Endothelial cell of umbilical vein (primary cell): Measurements from ENCODE around the gene SPOP. TPM values are rescaled to one million over a fixed set of nuclear protein-coding genes. Genes with fewer than 3 reads are reported as not detected.

Experiments used
- BruUV-seq: library from RNA; stranded (reverse); fragments of 400-500 nt; replicated peaks from 2 replicates; lab custom pipeline; 2021; lab: Mats Ljungman, UMichigan
- CTCF ChIA-PET: fragments of 300-600, 350-600 bp; sonication (Branson Sonifier 250); formaldehyde crosslinking; loops from one replicate; lab custom pipeline; 2021; ENCODE audit warnings: antibody characterized with exemption, inconsistent platforms; lab: Charles Lee
- POLR2A ChIA-PET: fragments of 300-600, 350-600 bp; sonication (Branson Sonifier 250); formaldehyde crosslinking; loops from one replicate; lab custom pipeline; 2021; ENCODE audit warnings: antibody characterized with exemption, inconsistent platforms; lab: Charles Lee
- DNase-seq: peaks from one replicate; pipeline ENCODE4 v3.0.0-alpha.2; 2011; ENCODE audit warnings: low read depth, low spot score
- FAIRE-seq: peaks from 2 replicates; lab custom pipeline; 2011; peaks lifted over from hg19 to GRCh38; lab: Jason Lieb, UNC
- H2AFZ ChIP-seq: 2 replicates; pipeline ENCODE4 v1.6.0; 2012; ENCODE audit warnings: low read depth, low read length, control low read depth, inconsistent platforms
- H3K27ac ChIP-seq: 2 replicates; pipeline ENCODE4 v1.5.1; 2011; ENCODE audit warnings: low read depth, mild to moderate bottlenecking, control low read depth, low read length, moderate library complexity; ENCODE audit not compliant: insufficient read depth
- H3K27me3 ChIP-seq, 2 experiments: 2 replicates each; pipeline versions ENCODE4 v1.6.0 to v1.6.1; 2011; ENCODE audit warnings: low read length in 2 of 2, mixed read lengths in 1 of 2; ENCODE audit not compliant: control insufficient read depth in 2 of 2, insufficient read depth in 2 of 2
- H3K36me3 ChIP-seq, 2 experiments: 2 replicates in 1 of 2; 3 replicates in 1 of 2; pipeline ENCODE4 v1.5.1; 2011; ENCODE audit warnings: low read length in 2 of 2, mild to moderate bottlenecking in 1 of 2, moderate library complexity in 1 of 2; ENCODE audit not compliant: control insufficient read depth in 2 of 2, insufficient read depth in 2 of 2; ENCODE audit errors: extremely low read depth in 1 of 2
- H3K4me1 ChIP-seq: 3 replicates; pipeline ENCODE4 v1.5.1; 2011; ENCODE audit warnings: mild to moderate bottlenecking, low read length; ENCODE audit not compliant: control insufficient read depth, insufficient read depth; ENCODE audit errors: extremely low read depth
- H3K4me2 ChIP-seq: 2 replicates; pipeline ENCODE4 v1.6.1; 2011; ENCODE audit warnings: low read length, control low read depth, mixed read lengths; ENCODE audit not compliant: insufficient read depth
- H3K4me3 ChIP-seq, 3 experiments: fragments of 200-600 bp in 1 of 3; sonication (generic), shearing (Covaris generic) in 1 of 3; replicated peaks in 1 of 3; 2 replicates each; pipeline ENCODE4 v1.5.1; 2011 to 2016; ENCODE audit warnings: control low read depth in 3 of 3, low read length in 3 of 3, mild to moderate bottlenecking in 2 of 3, inconsistent platforms in 1 of 3, low read depth in 1 of 3, moderate library complexity in 1 of 3; ENCODE audit not compliant: insufficient read depth in 1 of 3
- H3K79me2 ChIP-seq: 2 replicates; pipeline ENCODE4 v1.6.0; 2012; ENCODE audit warnings: low read length, inconsistent platforms; ENCODE audit not compliant: control insufficient read depth, insufficient read depth
- H3K9ac ChIP-seq: replicated peaks from 2 replicates; pipeline ENCODE3; 2011; ENCODE audit warnings: low read length, control low read depth; ENCODE audit not compliant: insufficient read depth; ENCODE audit errors: extremely low read depth
- H3K9me1 ChIP-seq: replicated peaks from 3 replicates; pipeline ENCODE4 v1.6.0; 2011; ENCODE audit warnings: mild to moderate bottlenecking, low read length; ENCODE audit not compliant: control insufficient read depth, insufficient read depth; ENCODE audit errors: extremely low read depth
- H3K9me3 ChIP-seq: replicated peaks from 2 replicates; pipeline ENCODE4 v1.5.1; 2012; ENCODE audit warnings: low read length, inconsistent platforms; ENCODE audit not compliant: control insufficient read depth, insufficient read depth
- H4K20me1 ChIP-seq: replicated peaks from 2 replicates; pipeline ENCODE3; 2011; ENCODE audit warnings: mild to moderate bottlenecking, low read length; ENCODE audit not compliant: control insufficient read depth, insufficient read depth; ENCODE audit errors: extremely low read depth
- FOS ChIP-seq: IDR thresholded peaks from 2 replicates; pipeline ENCODE4 v1.6.1; 2011; ENCODE audit warnings: mild to moderate bottlenecking, low read length, moderate library complexity, borderline replicate concordance; ENCODE audit not compliant: insufficient read depth
- GATA2 ChIP-seq: IDR thresholded peaks from 2 replicates; pipeline ENCODE4 v1.7.0; 2011; ENCODE audit warnings: low read depth, mild to moderate bottlenecking, moderate library complexity, mixed read lengths, low read length; ENCODE audit not compliant: insufficient read length, insufficient read depth
- JUN ChIP-seq: IDR thresholded peaks from 2 replicates; pipeline ENCODE4 v1.6.1; 2011; ENCODE audit warnings: borderline replicate concordance, low read depth; ENCODE audit not compliant: insufficient read length, insufficient read depth
- POLR2AphosphoS5 ChIP-seq: IDR thresholded peaks from 2 replicates; pipeline ENCODE4 v1.6.1; 2012; ENCODE audit warnings: low read depth, mild to moderate bottlenecking, control low read depth, low read length, moderate library complexity; ENCODE audit not compliant: insufficient read depth
- dilution Hi-C: fragments of 300-500 bp; cut with MboI; formaldehyde crosslinking; loops from one replicate; pipeline ENCODE4 v1.15.0; 2019; ENCODE audit warnings: low sequenced_read_pairs; ENCODE audit not compliant: extremely low pct_ligation_motif_present
- intact Hi-C: fragments of 100-400 bp; cut with micrococcal nuclease; formaldehyde crosslinking; loops from one replicate; pipeline ENCODE4 v1.10.0; 2022
- polyA plus RNA-seq, 4 experiments: library from polyadenylated mRNA; depleted of rRNA in 3 of 4; stranded (reverse) in 3 of 4; unstranded in 1 of 4; fragments of >200 nt; gene quantifications; 2 replicates each; pipeline versions ENCODE4 v1.2.1 to v1.2.3, GENCODE V29; 2011 to 2012; ENCODE audit warnings: missing spikeins in 1 of 4
- total RNA-seq: library from RNA; stranded (reverse); gene quantifications from 2 replicates; pipeline ENCODE4 v1.2.3, GENCODE V29; 2021
- TF ChIP-seq, protein P1 (sequence below), 2 donors: IDR thresholded peaks; 1 replicate in 1 of 2; 2 replicates in 1 of 2; pipeline ENCODE4 v1.5.1; 2011; ENCODE audit warnings: low read length in 2 of 2, mild to moderate bottlenecking in 2 of 2, moderate library complexity in 2 of 2, control low read depth in 1 of 2, inconsistent platforms in 1 of 2, low read depth in 1 of 2; ENCODE audit not compliant: insufficient read depth in 1 of 2; ENCODE audit errors: extremely low read depth in 1 of 2

The SPOP gene
- total and polyA plus RNA-seq, 2 donors (not counting 3 experiments of a cell fraction or from before 2014, with no cell fraction given): 46.9 to 61.0 TPM

DNA sequence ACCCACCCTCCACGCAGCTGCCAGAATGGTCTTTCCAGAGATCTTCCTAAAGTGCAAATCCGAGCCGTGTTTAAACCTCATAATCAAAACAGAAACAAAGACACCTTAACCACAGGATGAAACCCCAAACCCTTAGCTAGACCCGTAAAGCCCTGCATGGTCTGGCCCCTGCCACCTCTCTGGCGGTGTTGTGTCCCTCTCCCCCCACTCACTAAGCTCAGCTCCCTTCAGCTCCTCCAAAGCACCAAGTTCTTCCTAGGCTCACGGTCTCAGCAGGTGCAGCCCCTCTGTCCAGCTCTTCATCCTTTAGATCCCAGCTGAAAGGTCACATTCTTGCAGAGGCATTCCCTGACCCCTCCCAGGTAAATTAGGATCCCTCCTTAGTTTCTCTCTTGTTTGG lies 106.6 kb downstream of the SPOP start:
- no peaks in the 10 kb centered on the region for H3K79me2 ChIP-seq
- dilution Hi-C loops: no loop called here
- H3K9me1 ChIP-seq: no peaks in the 10 kb centered on the region
- no peak for DNase-seq
- no peaks in the 10 kb centered on the region for H3K36me3 ChIP-seq
- no TSS peak for BruUV-seq
- H3K4me1 ChIP-seq: peaks cover 13% of the 10 kb centered on the region
- ChIA-PET CTCF (interaction anchor here (0.6 to 14.0 kb wide), 13 partner anchors 10 to 281 kb away, joined by 3 to 786 read pairs (median 4); partner anchors contain the start of gene SLC35B1), POLR2A (no interaction called here)
- H2AFZ ChIP-seq: no peak overlapping the region
- intact Hi-C loops: no loop called here
- H3K4me2 ChIP-seq: no peak overlapping the region
- peaks cover 6 to 8% of the 10 kb centered on the region in 2 experiments for H3K27me3 ChIP-seq
- FAIRE-seq: no peak
- TF ChIP-seq POLR2AphosphoS5 (no peak), GATA2 (no peak), JUN (no peak), FOS (no peak)
- TF ChIP-seq, protein P1, sequence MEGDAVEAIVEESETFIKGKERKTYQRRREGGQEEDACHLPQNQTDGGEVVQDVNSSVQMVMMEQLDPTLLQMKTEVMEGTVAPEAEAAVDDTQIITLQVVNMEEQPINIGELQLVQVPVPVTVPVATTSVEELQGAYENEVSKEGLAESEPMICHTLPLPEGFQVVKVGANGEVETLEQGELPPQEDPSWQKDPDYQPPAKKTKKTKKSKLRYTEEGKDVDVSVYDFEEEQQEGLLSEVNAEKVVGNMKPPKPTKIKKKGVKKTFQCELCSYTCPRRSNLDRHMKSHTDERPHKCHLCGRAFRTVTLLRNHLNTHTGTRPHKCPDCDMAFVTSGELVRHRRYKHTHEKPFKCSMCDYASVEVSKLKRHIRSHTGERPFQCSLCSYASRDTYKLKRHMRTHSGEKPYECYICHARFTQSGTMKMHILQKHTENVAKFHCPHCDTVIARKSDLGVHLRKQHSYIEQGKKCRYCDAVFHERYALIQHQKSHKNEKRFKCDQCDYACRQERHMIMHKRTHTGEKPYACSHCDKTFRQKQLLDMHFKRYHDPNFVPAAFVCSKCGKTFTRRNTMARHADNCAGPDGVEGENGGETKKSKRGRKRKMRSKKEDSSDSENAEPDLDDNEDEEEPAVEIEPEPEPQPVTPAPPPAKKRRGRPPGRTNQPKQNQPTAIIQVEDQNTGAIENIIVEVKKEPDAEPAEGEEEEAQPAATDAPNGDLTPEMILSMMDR (IDR thresholded peaks at IDR 0.05; ENCODE audit: extremely low read depth in 1 of 2, insufficient read depth in 1 of 2, low read depth in 1 of 2, low read length in 2 of 2): no peak
- no peak overlapping the region for H3K9ac ChIP-seq
- H4K20me1 ChIP-seq: no peaks in the 10 kb centered on the region
- H3K4me3 ChIP-seq: no peak overlapping the region
- no peak overlapping the region for H3K27ac ChIP-seq
- no peaks in the 10 kb centered on the region for H3K9me3 ChIP-seq
